HUES48 (cell line): ENCODE data around the gene GRHL1.

ENCODE experiments used
- H3K27ac ChIP-seq: one replicate; pipeline ENCODE4 v1.7.0; 2013; ENCODE audit warnings: low read depth, low read length, inconsistent platforms
- H3K27me3 ChIP-seq: 2 replicates; pipeline ENCODE4 v1.6.1; 2013; ENCODE audit warnings: mild to moderate bottlenecking, low read length; ENCODE audit not compliant: control insufficient read depth, insufficient read depth
- H3K36me3 ChIP-seq: 2 replicates; pipeline ENCODE4 v1.6.1; 2013; ENCODE audit warnings: low read length; ENCODE audit not compliant: control insufficient read depth, insufficient read depth
- H3K4me1 ChIP-seq: 2 replicates; pipeline ENCODE4 v1.6.1; 2013; ENCODE audit warnings: mild to moderate bottlenecking, low read length; ENCODE audit not compliant: control insufficient read depth, insufficient read depth
- H3K4me3 ChIP-seq: 2 replicates; pipeline ENCODE4 v1.5.1; 2013; ENCODE audit warnings: mild to moderate bottlenecking, low read depth, low read length
- H3K9ac ChIP-seq: 2 replicates; pipeline ENCODE4 v1.6.1; 2013; ENCODE audit warnings: mild to moderate bottlenecking, low read depth, low read length, moderate library complexity
- H3K9me3 ChIP-seq: 2 replicates; pipeline ENCODE4 v1.6.1; 2013; ENCODE audit warnings: low read length; ENCODE audit not compliant: control insufficient read depth, insufficient read depth

The GRHL1 gene, protein sequence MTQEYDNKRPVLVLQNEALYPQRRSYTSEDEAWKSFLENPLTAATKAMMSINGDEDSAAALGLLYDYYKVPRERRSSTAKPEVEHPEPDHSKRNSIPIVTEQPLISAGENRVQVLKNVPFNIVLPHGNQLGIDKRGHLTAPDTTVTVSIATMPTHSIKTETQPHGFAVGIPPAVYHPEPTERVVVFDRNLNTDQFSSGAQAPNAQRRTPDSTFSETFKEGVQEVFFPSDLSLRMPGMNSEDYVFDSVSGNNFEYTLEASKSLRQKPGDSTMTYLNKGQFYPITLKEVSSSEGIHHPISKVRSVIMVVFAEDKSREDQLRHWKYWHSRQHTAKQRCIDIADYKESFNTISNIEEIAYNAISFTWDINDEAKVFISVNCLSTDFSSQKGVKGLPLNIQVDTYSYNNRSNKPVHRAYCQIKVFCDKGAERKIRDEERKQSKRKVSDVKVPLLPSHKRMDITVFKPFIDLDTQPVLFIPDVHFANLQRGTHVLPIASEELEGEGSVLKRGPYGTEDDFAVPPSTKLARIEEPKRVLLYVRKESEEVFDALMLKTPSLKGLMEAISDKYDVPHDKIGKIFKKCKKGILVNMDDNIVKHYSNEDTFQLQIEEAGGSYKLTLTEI

DNA sequence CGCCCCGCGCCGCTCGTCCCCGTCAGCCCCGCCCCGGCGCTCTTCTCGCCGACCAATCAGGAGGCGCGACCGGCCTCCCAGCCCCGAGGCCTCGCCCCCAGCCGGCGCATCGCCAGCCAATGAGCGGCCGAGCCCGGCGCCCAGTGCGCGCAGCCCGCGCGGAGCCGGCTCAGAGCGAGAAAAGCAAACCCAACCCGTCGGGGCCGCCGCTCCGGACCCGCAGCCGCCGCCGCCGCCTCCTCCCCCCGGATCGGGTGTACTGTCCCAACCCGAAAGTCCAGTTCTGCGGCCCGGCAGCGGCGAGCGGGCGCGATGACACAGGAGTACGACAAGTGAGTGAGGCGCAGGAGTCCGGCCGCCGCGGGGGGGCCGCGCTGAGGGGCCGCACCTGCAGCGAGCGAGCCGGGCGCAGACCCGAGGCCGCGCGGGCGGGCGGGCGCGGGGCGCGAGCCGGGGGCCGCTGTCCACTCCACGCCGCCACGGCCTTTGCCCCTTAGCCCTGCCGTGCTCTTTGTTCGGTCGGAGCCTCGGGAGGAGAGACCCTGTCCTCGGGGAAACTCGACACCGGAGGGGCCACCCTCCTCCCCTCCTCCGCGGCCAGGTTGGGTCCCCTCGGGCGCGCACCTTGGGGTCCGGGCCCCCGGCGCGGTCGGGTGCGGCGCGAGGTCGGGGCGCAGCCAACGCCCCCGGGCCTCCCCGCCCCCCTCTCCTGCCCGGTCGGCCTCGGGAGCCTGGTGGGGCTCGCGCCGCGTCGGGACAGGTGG, at the start of gene GRHL1:
TSS of gene GRHL1 (plus strand) at position 172 of the 764 bp plus-strand sequence. CDS start at position 313, 141 bp downstream.
- no peak within 1 kb of the TSS; the same call in 1 of the 2 replicates for H3K9ac ChIP-seq
- H3K36me3 ChIP-seq = no peaks in the 10 kb centered on the region

DNA sequence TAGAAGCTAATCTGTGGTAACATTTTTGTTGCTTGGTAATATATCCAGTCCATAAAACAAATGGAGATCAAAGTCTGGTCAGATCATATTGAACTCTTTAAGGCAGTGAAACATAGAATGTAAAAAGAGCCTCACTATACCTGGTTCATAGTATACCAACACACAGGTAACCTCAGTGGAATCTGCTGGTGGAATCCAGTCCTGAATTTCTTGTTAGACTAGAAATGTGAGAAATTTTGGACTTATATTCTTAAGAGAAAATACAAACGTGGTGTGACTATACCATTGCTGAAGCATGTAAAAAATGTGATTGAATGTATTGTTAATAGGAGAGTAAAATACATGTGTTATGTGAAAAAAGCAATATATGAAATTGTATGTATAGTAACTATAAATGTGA, 46.1 kb upstream of the GRHL1 start:
- Histone ChIP-seq H3K4me1 (no peaks in the 10 kb centered on the region), H3K9me3 (no peaks in the 10 kb centered on the region), H3K4me3 (no peak overlapping the region), H3K27me3 (no peaks in the 10 kb centered on the region), H3K36me3 (peaks cover 11% of the 10 kb centered on the region; the same call in 1 of the 2 replicates), H3K9ac (no peak overlapping the region), H3K27ac (no peak overlapping the region)

More for the DNA sequence above, at the start of gene GRHL1:
- Histone ChIP-seq H3K4me1 (no peaks in the 10 kb centered on the region; the same call in 1 of the 2 replicates), H3K4me3 (peak within 1 kb of the TSS; percentile 75), H3K9me3 (no peaks in the 10 kb centered on the region), H3K27me3 (peaks cover 43% of the 10 kb centered on the region), H3K27ac (no peak within 1 kb of the TSS)

- Histone ChIP-seq H3K36me3 (peaks cover 24% of the 10 kb centered on the region; the same call in 1 of the 2 replicates), H3K9me3 (no peaks in the 10 kb centered on the region), H3K27ac (no peak overlapping the region), H3K9ac (no peak overlapping the region), H3K4me1 (no peaks in the 10 kb centered on the region), H3K27me3 (no peaks in the 10 kb centered on the region), H3K4me3 (no peak overlapping the region)
Measured at GRCh38 chr2:9907402-9907801, 44.1 kb upstream of the GRHL1 start.

- Histone ChIP-seq H3K4me3 (no peak overlapping the region), H3K9me3 (no peaks in the 10 kb centered on the region), H3K4me1 (no peaks in the 10 kb centered on the region), H3K36me3 (peaks cover 36% of the 10 kb centered on the region), H3K27me3 (no peaks in the 10 kb centered on the region), H3K9ac (no peak overlapping the region), H3K27ac (no peak overlapping the region)
Measured at GRCh38 chr2:9908639-9909038, 42.9 kb upstream of the GRHL1 start.

DNA sequence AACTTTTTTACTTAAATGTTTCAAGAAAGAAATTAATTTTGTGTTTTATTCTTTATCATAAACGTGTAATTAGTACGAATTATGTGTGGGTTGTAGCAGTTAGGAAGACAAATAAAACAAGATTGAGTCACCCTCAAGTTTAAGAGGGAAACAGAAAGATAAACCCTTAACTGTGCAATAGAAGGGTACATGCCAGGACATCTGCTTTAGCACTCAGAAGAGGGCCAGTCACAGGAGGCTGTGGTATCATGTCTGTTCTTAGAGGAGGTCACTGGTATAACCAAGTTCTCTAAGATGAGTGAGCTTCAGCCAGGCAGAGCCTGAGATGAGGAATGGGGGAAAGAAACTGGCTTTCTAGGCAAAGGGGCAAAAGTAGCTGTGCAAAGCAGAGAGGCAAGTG, 42.4 kb upstream of the GRHL1 start:
- H3K36me3 ChIP-seq = peaks cover 41% of the 10 kb centered on the region

GRCh38 chr2:9910699-9911098, 40.8 kb upstream of the GRHL1 start:
- no peaks in the 10 kb centered on the region for H3K27me3 ChIP-seq
- no peak overlapping the region for H3K4me3 ChIP-seq
- H3K9ac ChIP-seq = no peak overlapping the region
- H3K4me1 ChIP-seq = no peaks in the 10 kb centered on the region
- H3K36me3 ChIP-seq = peaks cover 45% of the 10 kb centered on the region
- no peak overlapping the region for H3K27ac ChIP-seq
- H3K9me3 ChIP-seq = no peaks in the 10 kb centered on the region

More for the DNA sequence above, 42.4 kb upstream of the GRHL1 start:
- Histone ChIP-seq H3K4me1 (no peaks in the 10 kb centered on the region), H3K9ac (no peak overlapping the region), H3K9me3 (no peaks in the 10 kb centered on the region), H3K27me3 (no peaks in the 10 kb centered on the region), H3K27ac (no peak overlapping the region), H3K4me3 (no peak overlapping the region)

DNA sequence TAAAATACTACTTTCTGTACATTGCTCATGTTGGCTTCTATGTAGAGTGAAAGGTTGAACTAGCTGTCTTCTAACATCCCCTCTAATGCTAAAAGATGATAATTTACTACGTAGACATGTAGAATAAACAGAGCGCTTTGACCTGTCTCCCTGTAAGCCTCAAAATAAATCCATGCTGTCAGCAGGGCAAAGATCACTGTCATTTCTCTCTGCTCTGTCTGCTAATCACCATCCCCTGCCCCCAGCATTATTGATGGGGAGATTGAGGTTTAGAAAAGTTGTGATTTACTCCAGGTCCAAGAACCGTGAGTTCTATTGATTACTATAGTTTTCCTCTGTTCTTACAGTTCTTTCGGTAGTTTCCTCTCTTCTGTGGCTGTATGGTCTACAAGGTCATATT, 39.0 kb upstream of the GRHL1 start:
- H3K9ac ChIP-seq = no peak overlapping the region
- no peaks in the 10 kb centered on the region for H3K9me3 ChIP-seq
- peaks cover 54% of the 10 kb centered on the region for H3K36me3 ChIP-seq
- H3K4me3 ChIP-seq = no peak overlapping the region
- no peaks in the 10 kb centered on the region for H3K27me3 ChIP-seq
- H3K4me1 ChIP-seq = no peaks in the 10 kb centered on the region
- H3K27ac ChIP-seq = no peak overlapping the region

DNA sequence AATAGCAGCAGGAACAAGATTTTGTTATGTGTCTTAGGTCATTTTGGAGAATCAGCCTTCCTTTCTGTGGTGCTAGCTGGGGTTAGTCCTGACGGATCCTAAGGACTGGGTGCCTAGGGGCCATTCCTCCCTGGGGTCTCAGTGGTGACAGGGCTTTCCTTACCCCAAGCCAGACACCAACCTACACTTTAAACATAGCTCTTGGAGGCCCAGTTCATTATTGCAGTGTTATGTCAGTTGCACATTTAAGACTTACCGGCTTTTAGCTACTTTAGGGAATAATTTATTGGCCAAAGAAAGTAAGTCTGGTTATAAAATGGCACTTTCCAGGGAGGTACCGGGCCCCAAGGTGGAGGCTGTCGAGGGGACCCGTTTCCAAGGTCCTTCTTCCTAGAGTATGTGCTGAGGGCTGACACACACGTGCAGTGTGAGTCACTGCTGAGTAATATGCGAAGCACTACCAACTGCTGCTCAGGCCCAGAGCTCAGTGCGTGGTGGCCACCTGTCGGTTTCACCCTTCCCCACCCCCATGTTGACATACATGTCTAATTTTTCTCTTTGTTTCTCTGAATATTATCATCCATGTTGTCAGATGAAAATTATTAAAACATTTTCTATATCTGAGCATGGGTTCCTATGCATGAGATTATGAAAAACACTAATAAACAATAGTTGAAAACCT, 37.0 kb upstream of the GRHL1 start:
- Histone ChIP-seq H3K27me3 (no peaks in the 10 kb centered on the region), H3K4me3 (no peak overlapping the region), H3K27ac (peak overlapping the region; percentile 50), H3K9ac (no peak overlapping the region), H3K36me3 (peaks cover 68% of the 10 kb centered on the region), H3K9me3 (no peaks in the 10 kb centered on the region), H3K4me1 (no peaks in the 10 kb centered on the region)

- no peak overlapping the region for H3K4me3 ChIP-seq
- H3K9me3 ChIP-seq = no peaks in the 10 kb centered on the region
- no peaks in the 10 kb centered on the region for H3K4me1 ChIP-seq
- H3K36me3 ChIP-seq = peaks cover 67% of the 10 kb centered on the region
- no peak overlapping the region for H3K27ac ChIP-seq
- no peak overlapping the region for H3K9ac ChIP-seq
- no peaks in the 10 kb centered on the region for H3K27me3 ChIP-seq
Measured at GRCh38 chr2:9918275-9918674, 33.2 kb upstream of the GRHL1 start.

GRCh38 chr2:9919512-9919911, 32.0 kb upstream of the GRHL1 start:
- Histone ChIP-seq H3K4me3 (no peak overlapping the region), H3K9ac (no peak overlapping the region), H3K9me3 (no peaks in the 10 kb centered on the region), H3K27ac (no peak overlapping the region), H3K4me1 (no peaks in the 10 kb centered on the region), H3K36me3 (peaks cover 58% of the 10 kb centered on the region), H3K27me3 (no peaks in the 10 kb centered on the region)
